Dendritic cell treated with granulocyte-macrophage colony-stimulating factor and Interleukin-4, amounts not matched to agents 40 ng/mL and 50 ng/mL, for 4 days (primary cell): ENCODE data around the gene GSG1L.

Source experiments
- H3K27ac Mint-ChIP-seq: one replicate; pipeline ENCODE4 v1.8.0; 2022; ENCODE audit warnings: mild to moderate bottlenecking, mixed read lengths
- H3K27me3 Mint-ChIP-seq: one replicate; pipeline ENCODE4 v1.8.0; 2022; ENCODE audit warnings: mild to moderate bottlenecking, mixed read lengths
- H3K36me3 Mint-ChIP-seq: one replicate; pipeline ENCODE4 v1.8.0; 2022; ENCODE audit warnings: low read depth, mixed read lengths
- H3K4me1 Mint-ChIP-seq: one replicate; pipeline ENCODE4 v1.8.0; 2022; ENCODE audit warnings: low read depth, mixed read lengths
- H3K4me3 Mint-ChIP-seq: one replicate; pipeline ENCODE4 v1.8.0; 2022; ENCODE audit warnings: mild to moderate bottlenecking, moderate library complexity, mixed read lengths
- H3K9me3 Mint-ChIP-seq: one replicate; pipeline ENCODE4 v1.8.0; 2022; ENCODE audit warnings: mixed read lengths
- intact Hi-C: fragments of 100-400 bp; cut with micrococcal nuclease; formaldehyde crosslinking; loops from one replicate; pipeline ENCODE4 v1.15.0; 2022

Gene GSG1L

GRCh38 chr16:27767081-27767480 is 296.4 kb downstream of the GSG1L start:
- H3K4me1 Mint-ChIP-seq: no peaks in the 10 kb centered on the region
- no peak overlapping the region for H3K4me3 Mint-ChIP-seq
- H3K36me3 Mint-ChIP-seq: peaks cover 95% of the 10 kb centered on the region
- peaks cover 10% of the 10 kb centered on the region for H3K9me3 Mint-ChIP-seq
- intact Hi-C loops: no loop called here
- no peaks in the 10 kb centered on the region for H3K27me3 Mint-ChIP-seq
- H3K27ac Mint-ChIP-seq: no peak overlapping the region

GRCh38 chr16:27766236-27766925 is 297.1 kb downstream of the GSG1L start:
- Mint-ChIP-seq H3K27me3 (no peaks in the 10 kb centered on the region), H3K4me1 (peaks cover under 1% of the 10 kb centered on the region), H3K36me3 (peaks cover 95% of the 10 kb centered on the region), H3K9me3 (peaks cover 10% of the 10 kb centered on the region), H3K4me3 (no peak overlapping the region), H3K27ac (no peak overlapping the region)
- intact Hi-C loops: no loop called here

GRCh38 chr16:27764869-27765675 is 298.4 kb downstream of the GSG1L start:
- intact Hi-C loops: no loop called here
- peaks cover 10% of the 10 kb centered on the region for H3K9me3 Mint-ChIP-seq
- H3K27ac Mint-ChIP-seq: no peak overlapping the region
- peaks cover 92% of the 10 kb centered on the region for H3K36me3 Mint-ChIP-seq
- H3K4me3 Mint-ChIP-seq: no peak overlapping the region
- H3K4me1 Mint-ChIP-seq: peaks cover 14% of the 10 kb centered on the region
- no peaks in the 10 kb centered on the region for H3K27me3 Mint-ChIP-seq

GRCh38 chr16:27764427-27764826 is 299.1 kb downstream of the GSG1L start:
- Mint-ChIP-seq H3K36me3 (peaks cover 86% of the 10 kb centered on the region), H3K27me3 (no peaks in the 10 kb centered on the region), H3K9me3 (peaks cover 10% of the 10 kb centered on the region), H3K4me1 (peaks cover 20% of the 10 kb centered on the region), H3K4me3 (no peak overlapping the region), H3K27ac (no peak overlapping the region)
- intact Hi-C loops: no loop called here

- intact Hi-C loops: no loop called here
- H3K4me1 Mint-ChIP-seq: peaks cover 33% of the 10 kb centered on the region
- H3K4me3 Mint-ChIP-seq: no peak overlapping the region
- H3K27ac Mint-ChIP-seq: no peak overlapping the region
- H3K36me3 Mint-ChIP-seq: peaks cover 86% of the 10 kb centered on the region
- no peaks in the 10 kb centered on the region for H3K27me3 Mint-ChIP-seq
- peaks cover 10% of the 10 kb centered on the region for H3K9me3 Mint-ChIP-seq
Measured at GRCh38 chr16:27762441-27762840, 301.1 kb downstream of the GSG1L start.

GRCh38 chr16:27761816-27762215 is 301.7 kb downstream of the GSG1L start:
- Mint-ChIP-seq H3K27ac (no peak overlapping the region), H3K36me3 (peaks cover 81% of the 10 kb centered on the region), H3K27me3 (no peaks in the 10 kb centered on the region)

GRCh38 chr16:27760789-27761176 is 302.7 kb downstream of the GSG1L start:
- Mint-ChIP-seq H3K4me1 (peaks cover 48% of the 10 kb centered on the region), H3K9me3 (peaks cover 10% of the 10 kb centered on the region), H3K4me3 (no peak overlapping the region), H3K27me3 (no peaks in the 10 kb centered on the region), H3K36me3 (peaks cover 70% of the 10 kb centered on the region), H3K27ac (peak overlapping the region; percentile 72)
- intact Hi-C loops: no loop called here

More at GRCh38 chr16:27761816-27762215, 301.7 kb downstream of the GSG1L start:
- H3K9me3 Mint-ChIP-seq: peaks cover 10% of the 10 kb centered on the region
- peaks cover 38% of the 10 kb centered on the region for H3K4me1 Mint-ChIP-seq
- intact Hi-C loops: no loop called here
- H3K4me3 Mint-ChIP-seq: no peak overlapping the region

- Mint-ChIP-seq H3K4me3 (no peak overlapping the region), H3K27me3 (no peaks in the 10 kb centered on the region), H3K27ac (peak overlapping the region; percentile 72), H3K4me1 (peaks cover 49% of the 10 kb centered on the region), H3K9me3 (peaks cover 10% of the 10 kb centered on the region), H3K36me3 (peaks cover 67% of the 10 kb centered on the region)
- intact Hi-C loops: no loop called here
Measured at GRCh38 chr16:27759967-27760788, 303.3 kb downstream of the GSG1L start.

- H3K4me1 Mint-ChIP-seq: peaks cover 49% of the 10 kb centered on the region
- intact Hi-C loops: no loop called here
- H3K27me3 Mint-ChIP-seq: no peaks in the 10 kb centered on the region
- H3K27ac Mint-ChIP-seq: peak overlapping the region; percentile 72
- peaks cover 67% of the 10 kb centered on the region for H3K36me3 Mint-ChIP-seq
- peaks cover 8% of the 10 kb centered on the region for H3K9me3 Mint-ChIP-seq
- no peak overlapping the region for H3K4me3 Mint-ChIP-seq
Measured at GRCh38 chr16:27759301-27759871, 304.1 kb downstream of the GSG1L start.

- H3K27ac Mint-ChIP-seq: peak overlapping the region; percentile 72
- peaks cover 49% of the 10 kb centered on the region for H3K4me1 Mint-ChIP-seq
- peaks cover 67% of the 10 kb centered on the region for H3K36me3 Mint-ChIP-seq
- no peaks in the 10 kb centered on the region for H3K9me3 Mint-ChIP-seq
- intact Hi-C loops: no loop called here
- no peaks in the 10 kb centered on the region for H3K27me3 Mint-ChIP-seq
- H3K4me3 Mint-ChIP-seq: no peak overlapping the region
Measured at GRCh38 chr16:27758544-27758943, 305.0 kb downstream of the GSG1L start.

- no peak overlapping the region for H3K27ac Mint-ChIP-seq
- peaks cover 48% of the 10 kb centered on the region for H3K4me1 Mint-ChIP-seq
- H3K4me3 Mint-ChIP-seq: no peak overlapping the region
- H3K9me3 Mint-ChIP-seq: no peaks in the 10 kb centered on the region
- no peaks in the 10 kb centered on the region for H3K27me3 Mint-ChIP-seq
- intact Hi-C loops: no loop called here
- H3K36me3 Mint-ChIP-seq: peaks cover 56% of the 10 kb centered on the region
Measured at GRCh38 chr16:27756206-27756970, 307.1 kb downstream of the GSG1L start.

GRCh38 chr16:27754788-27755690 is 308.5 kb downstream of the GSG1L start:
- peak overlapping the region; percentile 4 for H3K27ac Mint-ChIP-seq
- H3K4me1 Mint-ChIP-seq: peaks cover 35% of the 10 kb centered on the region

More at GRCh38 chr16:27754788-27755690, 308.5 kb downstream of the GSG1L start:
- no peaks in the 10 kb centered on the region for H3K9me3 Mint-ChIP-seq
- intact Hi-C loops: no loop called here
- no peaks in the 10 kb centered on the region for H3K27me3 Mint-ChIP-seq
- H3K4me3 Mint-ChIP-seq: no peak overlapping the region
- H3K36me3 Mint-ChIP-seq: peaks cover 49% of the 10 kb centered on the region
